Neutrophil (primary cell): ENCODE data around the gene LGR6.
"Not testable (repeated sequence)": the region's sequence is repeated elsewhere in the genome, so short reads cannot be mapped to it uniquely, and the experiment has no call there.

Experiments
- H3K27ac ChIP-seq: fragments of 200-600 bp; sonication (generic); 2 replicates; pipeline ENCODE4 v1.5.1; 2016; ENCODE audit warnings: mild to moderate bottlenecking, moderate library complexity
- H3K27me3 ChIP-seq: fragments of 200-600 bp; sonication (generic); 2 replicates; pipeline ENCODE4 v1.6.0; 2016; ENCODE audit warnings: mild to moderate bottlenecking
- H3K36me3 ChIP-seq: fragments of 200-600 bp; sonication (generic); 2 replicates; pipeline ENCODE4 v1.5.1; 2017
- H3K4me1 ChIP-seq, 2 experiments: fragments of 200-600 bp in 1 of 2; sonication (generic) in 1 of 2; 1 replicate in 1 of 2; 2 replicates in 1 of 2; pipeline versions ENCODE4 v1.5.1 to v1.6.1; 2013 to 2016; ENCODE audit warnings: low read depth in 1 of 2, low read length in 1 of 2, mild to moderate bottlenecking in 1 of 2, moderate library complexity in 1 of 2; ENCODE audit not compliant: control insufficient read depth in 1 of 2, insufficient read depth in 1 of 2
- H3K4me3 ChIP-seq, 2 experiments: fragments of 200-600 bp in 1 of 2; sonication (generic) in 1 of 2; 1 replicate in 1 of 2; 2 replicates in 1 of 2; pipeline ENCODE4 v1.5.1; 2013 to 2016; ENCODE audit warnings: low read depth in 1 of 2, low read length in 1 of 2, mild to moderate bottlenecking in 1 of 2, moderate library complexity in 1 of 2
- H3K9me3 ChIP-seq: fragments of 200-600 bp; sonication (generic); 2 replicates; pipeline ENCODE4 v1.5.1; 2016
- TF ChIP-seq, protein P1 (sequence below): fragments of 200-600 bp; sonication (generic); IDR thresholded peaks from 2 replicates; pipeline ENCODE4 v1.5.1; 2016; ENCODE audit warnings: antibody characterized with exemption

Gene LGR6

DNA sequence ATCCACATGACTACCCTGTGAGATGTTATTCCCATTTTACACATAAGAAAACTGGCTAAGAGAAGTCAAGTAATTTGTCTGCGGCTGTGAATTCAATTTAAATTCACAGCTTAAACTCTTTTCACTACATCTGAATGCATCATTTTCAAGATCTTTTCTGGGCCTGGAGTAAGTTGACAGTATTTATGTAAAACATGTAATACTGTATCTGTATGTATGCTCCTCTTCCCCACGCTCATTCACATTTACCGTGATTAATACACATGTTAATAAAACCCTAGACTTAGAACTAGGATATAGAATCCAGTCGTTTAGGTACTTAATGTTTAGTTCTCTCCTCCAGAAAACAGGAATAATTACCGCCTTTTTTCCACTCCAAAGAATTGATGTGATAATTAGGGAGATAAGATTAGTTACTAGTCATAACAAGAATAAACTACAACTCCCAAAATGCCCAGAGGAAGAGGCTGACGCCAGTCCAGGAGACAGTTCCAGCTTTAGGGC lies 154.5 kb downstream of the LGR6 start:
- TF ChIP-seq, protein P1, sequence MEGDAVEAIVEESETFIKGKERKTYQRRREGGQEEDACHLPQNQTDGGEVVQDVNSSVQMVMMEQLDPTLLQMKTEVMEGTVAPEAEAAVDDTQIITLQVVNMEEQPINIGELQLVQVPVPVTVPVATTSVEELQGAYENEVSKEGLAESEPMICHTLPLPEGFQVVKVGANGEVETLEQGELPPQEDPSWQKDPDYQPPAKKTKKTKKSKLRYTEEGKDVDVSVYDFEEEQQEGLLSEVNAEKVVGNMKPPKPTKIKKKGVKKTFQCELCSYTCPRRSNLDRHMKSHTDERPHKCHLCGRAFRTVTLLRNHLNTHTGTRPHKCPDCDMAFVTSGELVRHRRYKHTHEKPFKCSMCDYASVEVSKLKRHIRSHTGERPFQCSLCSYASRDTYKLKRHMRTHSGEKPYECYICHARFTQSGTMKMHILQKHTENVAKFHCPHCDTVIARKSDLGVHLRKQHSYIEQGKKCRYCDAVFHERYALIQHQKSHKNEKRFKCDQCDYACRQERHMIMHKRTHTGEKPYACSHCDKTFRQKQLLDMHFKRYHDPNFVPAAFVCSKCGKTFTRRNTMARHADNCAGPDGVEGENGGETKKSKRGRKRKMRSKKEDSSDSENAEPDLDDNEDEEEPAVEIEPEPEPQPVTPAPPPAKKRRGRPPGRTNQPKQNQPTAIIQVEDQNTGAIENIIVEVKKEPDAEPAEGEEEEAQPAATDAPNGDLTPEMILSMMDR: no peak
- no peaks in the 10 kb centered on the region for H3K36me3 ChIP-seq
- H3K27ac ChIP-seq: peak overlapping the region; percentile 79
- H3K4me3 ChIP-seq: peak overlapping the region; percentile 82 to 97
- no peaks in the 10 kb centered on the region for H3K27me3 ChIP-seq
- H3K9me3 ChIP-seq: no peaks in the 10 kb centered on the region
- H3K4me1 ChIP-seq: peaks cover 42 to 43% of the 10 kb centered on the region in 2 experiments

GRCh38 chr1:202348509-202349205 lies 155.1 kb downstream of the LGR6 start, which contains the start of gene PPP1R12B:
Gene PPP1R12B (plus strand): TSS chr1:202348699. CDS start chr1:202348852, 153 bp downstream.
- peaks cover 48 to 49% of the 10 kb centered on the region in 2 experiments for H3K4me1 ChIP-seq

GRCh38 chr1:202349206-202349928 lies 155.8 kb downstream of the LGR6 start:
- TF ChIP-seq, protein P1: no peak
- Histone ChIP-seq H3K4me1 (peaks cover 50 to 55% of the 10 kb centered on the region in 2 experiments), H3K4me3 (peak overlapping the region; percentile 82 to 97), H3K27me3 (no peaks in the 10 kb centered on the region), H3K36me3 (no peaks in the 10 kb centered on the region), H3K27ac (peak overlapping the region; percentile 79), H3K9me3 (no peaks in the 10 kb centered on the region)

More at GRCh38 chr1:202348509-202349205, 155.1 kb downstream of the LGR6 start, which contains the start of gene PPP1R12B:
- Histone ChIP-seq H3K36me3 (no peaks in the 10 kb centered on the region), H3K9me3 (no peaks in the 10 kb centered on the region), H3K27ac (peak within 1 kb of the TSS; percentile 79), H3K4me3 (peak within 1 kb of the TSS; percentile 82 to 97), H3K27me3 (no peaks in the 10 kb centered on the region)
- TF ChIP-seq, protein P1: peak; percentile 54

GRCh38 chr1:202351725-202352124 lies 158.1 kb downstream of the LGR6 start:
- Histone ChIP-seq H3K4me3 (no peak overlapping the region), H3K36me3 (no peaks in the 10 kb centered on the region), H3K9me3 (no peaks in the 10 kb centered on the region), H3K27me3 (no peaks in the 10 kb centered on the region), H3K27ac (no peak overlapping the region), H3K4me1 (peaks cover 50 to 55% of the 10 kb centered on the region in 2 experiments)
- TF ChIP-seq, protein P1: no peak

DNA sequence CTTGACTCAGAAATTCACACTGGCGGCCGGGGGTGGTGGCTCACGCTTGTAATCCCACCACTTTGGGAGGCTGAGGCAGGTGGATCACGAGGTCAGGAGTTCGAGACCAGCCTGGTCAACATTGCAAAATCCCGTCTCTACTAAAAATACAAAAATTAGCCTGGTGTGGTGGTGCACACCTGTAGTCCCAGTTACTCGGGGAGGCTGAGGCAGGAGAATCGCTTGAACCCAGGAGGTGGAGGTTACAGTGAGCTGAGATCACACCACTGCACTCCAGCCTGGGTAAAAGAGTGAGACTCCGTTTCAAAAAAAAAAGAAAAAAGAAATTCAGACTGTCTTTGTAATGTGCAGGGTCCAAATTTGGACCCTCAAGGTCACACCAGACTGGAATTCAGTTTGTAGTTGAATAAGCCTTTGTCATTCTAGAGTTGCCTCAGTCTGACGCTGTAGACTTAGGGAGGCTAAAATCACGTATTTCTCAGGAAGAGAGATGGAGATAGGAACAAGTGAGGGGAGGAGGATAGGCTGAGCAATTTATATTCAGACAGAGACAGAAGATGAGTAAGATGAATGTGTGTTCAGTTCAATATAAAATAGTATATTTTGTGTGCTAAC lies 159.1 kb downstream of the LGR6 start:
- H3K36me3 ChIP-seq, H3K27me3 ChIP-seq, H3K9me3 ChIP-seq: not testable (repeated sequence)
- H3K4me3 ChIP-seq: peak overlapping the region in 1 of 2 experiments; percentile 28
- H3K27ac ChIP-seq: peak overlapping the region; percentile 70
- peaks cover 50 to 55% of the 10 kb centered on the region in 2 experiments for H3K4me1 ChIP-seq
